NCI-H82 treated with DMSO at 0.1 percent for 48 hours (cell line): Measurements from ENCODE around the gene FOXF2.

ENCODE experiments used
- DNase-seq: peaks from one replicate; lab custom pipeline; 2025; ENCODE audit not compliant: unreplicated experiment; lab: John Stamatoyannopoulos, UW

FOXF2 gene

DNA sequence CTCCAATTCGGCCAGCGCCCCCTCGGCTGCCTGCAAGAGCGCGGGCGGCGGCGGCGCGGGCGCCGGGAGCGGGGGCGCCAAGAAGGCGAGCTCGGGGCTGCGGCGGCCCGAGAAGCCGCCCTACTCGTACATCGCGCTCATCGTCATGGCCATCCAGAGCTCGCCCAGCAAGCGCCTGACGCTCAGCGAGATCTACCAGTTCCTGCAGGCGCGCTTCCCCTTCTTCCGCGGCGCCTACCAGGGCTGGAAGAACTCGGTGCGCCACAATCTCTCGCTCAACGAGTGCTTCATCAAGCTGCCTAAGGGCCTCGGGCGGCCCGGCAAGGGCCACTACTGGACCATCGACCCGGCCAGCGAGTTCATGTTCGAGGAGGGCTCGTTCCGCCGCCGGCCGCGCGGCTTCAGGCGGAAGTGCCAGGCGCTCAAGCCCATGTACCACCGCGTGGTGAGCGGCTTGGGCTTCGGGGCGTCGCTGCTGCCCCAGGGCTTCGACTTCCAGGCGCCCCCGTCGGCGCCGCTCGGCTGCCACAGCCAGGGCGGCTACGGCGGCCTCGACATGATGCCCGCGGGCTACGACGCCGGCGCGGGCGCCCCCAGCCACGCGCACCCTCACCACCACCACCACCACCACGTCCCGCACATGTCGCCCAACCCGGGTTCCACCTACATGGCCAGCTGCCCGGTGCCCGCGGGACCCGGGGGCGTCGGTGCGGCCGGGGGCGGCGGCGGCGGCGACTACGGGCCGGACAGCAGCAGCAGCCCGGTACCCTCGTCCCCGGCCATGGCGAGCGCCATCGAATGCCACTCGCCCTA is 963 bp downstream of the FOXF2 start:
- DNase-seq = no peak

DNA sequence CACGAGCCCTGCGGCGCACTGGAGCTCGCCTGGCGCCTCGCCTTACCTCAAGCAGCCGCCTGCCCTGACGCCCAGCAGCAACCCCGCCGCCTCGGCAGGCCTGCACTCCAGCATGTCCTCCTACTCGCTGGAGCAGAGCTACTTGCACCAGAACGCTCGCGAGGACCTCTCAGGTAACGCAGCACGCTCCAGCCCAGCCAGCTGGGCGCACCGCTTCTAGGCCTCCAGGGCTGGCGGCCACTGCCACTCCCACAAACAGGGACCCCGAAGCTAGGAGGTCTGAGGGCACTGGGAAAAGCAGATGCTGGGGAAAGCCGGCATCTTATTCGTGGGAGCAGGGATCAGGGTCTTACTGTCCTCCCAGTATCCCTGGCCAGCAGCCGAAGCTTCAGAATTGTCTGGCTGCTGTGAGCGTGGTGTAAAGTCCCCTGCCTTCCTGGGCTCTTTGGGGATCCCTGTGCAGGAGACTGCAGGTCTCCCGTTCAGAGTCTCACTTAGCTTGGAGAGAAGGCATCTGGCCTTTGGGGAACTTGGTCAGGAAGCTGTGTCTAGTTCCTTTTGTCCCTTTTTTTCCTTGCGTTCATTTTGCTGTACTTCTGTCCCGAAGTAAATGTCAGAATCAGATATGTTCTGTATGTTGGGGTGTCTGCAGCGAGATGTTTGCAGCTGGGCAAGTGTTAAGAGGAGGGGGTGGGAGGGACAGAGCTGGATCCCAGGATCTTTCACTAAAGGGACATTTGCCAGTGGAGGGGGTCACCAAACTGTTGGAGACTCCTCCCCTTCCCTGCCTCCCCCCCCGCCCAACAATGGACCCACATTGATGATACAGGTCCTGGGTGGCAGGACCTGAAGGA is 1.8 kb downstream of the FOXF2 start:
- DNase-seq = no peak

DNA sequence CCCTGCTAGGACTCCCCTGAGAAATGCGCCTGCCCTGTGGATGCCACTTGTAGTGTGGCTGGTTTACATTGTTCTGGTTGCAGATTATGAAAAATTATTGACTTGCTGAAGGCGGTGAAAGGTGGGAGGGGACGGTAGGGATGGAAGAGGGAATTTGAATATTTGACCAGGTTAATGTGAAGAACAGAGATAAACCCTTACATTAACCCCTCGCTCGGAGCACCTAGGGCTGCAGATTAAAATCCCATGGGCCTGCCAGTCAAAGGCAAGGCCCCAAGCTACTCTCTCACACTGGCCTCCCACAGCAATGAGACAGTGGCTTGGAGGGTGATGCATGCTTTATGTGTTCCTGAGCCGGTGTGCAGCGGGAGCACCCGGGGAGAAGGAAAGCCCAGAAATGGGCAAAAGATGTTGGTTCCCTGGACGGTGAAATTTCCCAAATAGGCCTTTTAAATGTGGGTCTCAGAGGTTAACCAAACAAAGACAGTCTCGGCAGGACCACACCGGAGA is 2.5 kb downstream of the FOXF2 start:
- DNase-seq = no peak

DNA sequence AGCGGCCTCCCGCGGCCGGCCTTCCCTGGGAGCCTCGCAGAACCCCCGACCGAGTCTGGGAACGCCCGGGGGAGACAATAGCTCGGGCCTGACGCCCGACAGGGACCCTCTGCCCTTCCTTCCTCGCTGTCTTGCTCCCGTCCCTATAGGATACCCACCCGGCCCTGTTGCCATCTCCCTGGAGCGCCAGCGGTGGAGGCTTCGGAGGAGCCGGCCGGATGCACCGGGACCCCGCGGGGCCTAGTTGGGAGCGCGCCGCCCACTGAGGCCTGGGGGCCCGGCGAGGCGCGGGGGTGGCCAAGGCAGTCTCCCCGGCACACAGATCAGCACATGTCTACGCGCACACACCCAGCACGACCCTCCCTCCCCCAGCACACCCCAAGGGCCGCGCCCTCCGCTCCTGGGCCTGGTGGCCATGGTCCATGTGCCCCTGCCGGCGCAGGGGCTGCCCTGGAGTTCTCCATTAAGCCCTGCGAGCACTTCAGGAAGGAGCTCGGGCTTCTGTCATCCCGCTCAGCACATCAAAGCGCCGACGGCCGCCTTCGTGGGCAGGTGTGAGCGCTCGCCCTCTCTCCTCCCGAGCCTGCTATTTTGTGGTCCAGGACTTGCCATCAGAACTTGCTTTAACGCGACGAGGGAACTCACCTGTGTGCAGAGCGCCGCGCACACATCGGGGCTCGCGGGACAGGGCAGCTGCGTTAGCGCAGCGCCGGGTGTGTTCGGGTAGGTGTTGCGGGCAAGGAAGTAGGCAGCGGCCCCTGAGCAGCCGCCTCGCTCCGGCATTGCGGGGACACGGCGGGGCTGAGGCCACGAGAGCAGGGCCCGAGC is 3.7 kb downstream of the FOXF2 start:
- DNase-seq = no peak

DNA sequence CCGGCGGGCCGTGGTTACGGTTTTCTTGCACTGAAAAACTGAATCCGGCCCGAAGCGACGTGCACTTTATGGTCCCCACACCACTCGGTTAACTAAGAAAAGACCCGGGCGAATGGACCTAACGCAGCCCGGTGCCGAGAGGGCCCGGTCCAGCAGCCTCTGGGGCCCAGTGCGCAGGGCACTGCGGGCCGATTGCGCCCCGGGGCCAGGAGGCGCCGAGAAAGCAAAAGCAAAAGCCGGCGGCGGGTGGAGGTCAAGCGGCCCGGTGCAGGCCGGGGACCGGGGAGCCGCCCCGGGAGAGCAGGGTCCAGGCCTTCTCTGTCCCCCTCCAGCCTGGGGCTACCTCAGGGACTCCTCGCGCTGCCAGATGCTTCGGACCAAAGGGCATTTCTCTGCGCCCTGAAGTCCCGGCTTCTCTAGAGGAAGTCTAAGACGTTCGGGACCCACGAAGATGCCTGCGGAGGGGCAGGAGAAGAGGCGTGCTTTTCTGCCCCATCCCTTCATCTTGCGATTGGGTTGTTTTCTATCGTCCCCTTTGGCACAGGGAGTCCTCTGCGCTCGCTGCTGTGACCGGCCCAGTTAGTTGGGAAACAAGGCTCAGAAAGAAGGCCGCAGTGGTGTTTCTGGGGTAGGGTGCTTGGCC is 4.4 kb downstream of the FOXF2 start:
- no peak for DNase-seq

DNA sequence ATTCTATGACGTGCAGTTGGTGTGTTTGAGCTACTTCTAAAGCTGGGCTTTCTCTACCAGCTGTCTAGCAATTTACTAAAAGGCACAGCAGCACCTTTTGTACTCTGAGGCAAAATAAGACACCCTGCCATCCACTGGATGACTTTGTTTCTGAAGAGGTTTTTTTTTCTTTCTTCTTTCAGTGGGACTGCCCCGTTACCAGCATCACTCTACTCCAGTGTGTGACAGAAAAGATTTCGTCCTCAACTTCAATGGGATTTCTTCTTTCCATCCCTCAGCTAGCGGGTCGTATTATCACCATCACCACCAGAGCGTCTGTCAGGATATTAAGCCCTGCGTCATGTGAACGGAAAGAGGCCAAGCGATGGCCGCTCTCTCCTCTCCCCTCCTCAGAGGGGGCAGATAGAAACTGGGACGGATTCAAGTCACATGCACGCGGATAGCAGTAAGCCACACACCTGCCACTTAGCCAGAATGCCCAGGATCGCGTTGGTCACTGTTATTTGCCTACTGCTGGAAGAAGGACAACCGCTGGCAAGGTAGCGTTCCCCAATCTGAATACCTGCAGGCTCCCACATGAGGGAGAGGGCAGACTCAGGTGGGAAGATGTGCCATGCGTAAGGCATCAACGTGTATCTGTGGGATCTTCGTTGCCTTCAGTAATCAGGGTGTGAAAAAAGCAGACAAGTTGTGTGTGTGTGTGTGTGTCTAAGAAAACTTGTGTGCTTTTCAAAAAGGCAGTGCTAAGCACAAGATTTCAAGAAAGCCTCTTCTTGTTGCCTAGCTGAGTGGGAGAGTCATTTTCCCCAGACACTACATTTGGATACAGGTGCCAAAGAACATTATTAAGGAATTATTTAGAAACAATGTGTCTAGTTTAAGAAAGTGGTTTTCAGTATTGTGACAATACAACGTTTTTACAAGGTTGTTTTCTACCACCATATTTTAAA is 5.4 kb downstream of the FOXF2 start:
- DNase-seq = no peak

DNA sequence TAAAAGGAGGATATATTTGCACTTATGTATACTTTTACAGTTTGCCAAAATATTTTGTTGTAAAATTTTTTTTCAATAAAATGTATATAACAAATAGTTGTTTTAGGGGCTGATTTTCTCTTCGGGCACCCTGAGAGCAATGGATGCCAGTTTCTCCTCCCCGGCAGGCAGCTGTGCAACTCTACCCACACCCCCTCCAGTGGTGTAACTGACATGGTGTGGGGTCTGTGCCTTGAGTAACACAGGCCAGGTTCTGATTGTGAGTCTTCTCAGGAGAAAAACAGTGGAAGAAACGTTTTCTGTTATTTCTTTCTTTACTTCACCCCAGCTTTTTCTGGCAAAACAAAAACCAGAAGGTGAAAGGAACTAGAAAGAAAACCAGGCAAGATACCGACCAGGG is 6.1 kb downstream of the FOXF2 start:
- DNase-seq = no peak

DNA sequence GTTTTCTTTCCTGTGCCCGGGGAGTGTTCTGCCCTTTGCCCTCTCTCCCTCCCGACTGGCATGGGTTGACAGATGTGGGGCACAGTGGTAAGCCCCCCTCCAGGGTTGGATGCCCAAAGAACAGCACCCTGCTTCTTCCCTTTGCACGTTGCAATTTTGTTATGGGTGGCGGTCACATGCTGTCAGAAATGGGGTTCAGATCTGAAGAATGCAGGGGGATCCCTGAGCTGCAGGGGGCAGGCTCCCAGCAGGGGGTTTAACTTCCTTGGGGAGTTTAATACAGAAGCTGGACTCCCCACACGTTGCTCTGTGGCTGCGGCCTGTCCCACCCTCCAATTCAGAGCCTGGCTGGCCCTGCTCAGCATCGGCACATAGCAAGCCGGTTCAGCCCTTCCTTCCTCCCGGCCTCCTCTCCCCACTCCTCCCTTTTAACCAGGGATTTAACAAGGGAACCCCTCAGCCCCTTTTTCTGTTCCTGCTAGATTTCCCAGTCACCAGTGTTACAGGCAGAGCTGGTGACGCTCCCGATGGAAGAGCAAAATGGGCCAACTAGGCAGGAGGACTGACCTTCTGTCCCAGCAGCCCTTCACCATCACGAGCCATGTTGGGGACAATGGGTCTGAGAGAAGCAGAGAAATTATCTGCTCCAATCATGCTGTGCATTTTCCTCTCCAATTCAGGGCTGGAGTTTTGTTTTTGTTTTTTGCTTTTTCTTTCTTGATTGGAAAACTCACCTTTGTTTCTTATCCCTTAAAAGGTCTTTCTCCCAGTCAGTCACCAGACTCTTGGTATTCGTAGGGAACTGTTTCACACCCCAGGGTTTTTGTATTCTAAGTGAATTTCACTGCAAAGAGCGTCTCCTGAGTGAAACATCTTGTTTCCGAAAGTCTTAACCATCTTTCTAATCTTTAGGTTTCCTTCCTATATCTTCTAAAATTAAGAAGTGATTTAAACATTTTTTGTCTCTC is 6.8 kb downstream of the FOXF2 start:
- DNase-seq = no peak

DNA sequence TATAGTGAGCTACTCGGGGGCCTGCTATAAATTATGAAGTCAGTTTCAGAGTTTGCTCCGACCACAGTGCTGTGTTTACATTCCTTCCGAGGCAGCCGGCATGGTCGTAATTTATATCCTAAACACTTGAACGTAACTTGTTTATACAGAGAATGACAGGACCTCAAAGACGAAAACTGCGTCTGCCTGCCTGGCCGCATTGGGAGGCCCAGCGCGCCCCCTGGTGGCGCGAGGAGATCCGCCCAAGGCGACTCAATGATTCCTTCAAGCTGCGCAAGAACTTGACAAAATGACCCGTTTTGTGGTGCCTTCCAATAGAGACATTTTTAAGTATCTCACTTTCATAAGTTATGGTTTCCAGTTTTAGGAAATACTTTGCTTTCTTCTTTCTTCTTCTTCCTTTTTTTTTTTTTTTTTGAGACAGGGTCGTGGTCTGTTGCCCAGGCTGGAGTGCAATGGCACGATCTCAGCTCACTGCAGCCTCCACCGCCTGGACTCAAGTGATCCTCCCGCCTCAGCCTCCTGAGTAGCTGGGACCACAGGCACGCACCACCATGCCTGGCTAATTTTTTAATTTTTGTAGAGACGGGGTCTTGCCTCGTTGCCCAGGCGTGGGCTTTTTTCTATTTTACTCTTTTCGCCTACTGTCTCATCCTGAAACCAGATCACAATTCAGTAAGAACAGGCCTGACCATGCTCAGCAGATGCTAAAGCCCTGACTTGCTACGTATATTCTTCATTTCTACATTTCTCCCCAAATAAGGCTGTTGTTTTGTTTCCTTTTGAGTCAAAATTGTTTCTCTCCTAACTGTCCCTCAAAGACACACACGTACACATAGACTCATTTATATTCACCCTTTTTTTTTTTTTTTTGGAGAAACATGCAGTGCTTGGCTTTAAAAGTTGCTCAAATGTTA is 7.8 kb downstream of the FOXF2 start:
- DNase-seq = peak; percentile 28

DNA sequence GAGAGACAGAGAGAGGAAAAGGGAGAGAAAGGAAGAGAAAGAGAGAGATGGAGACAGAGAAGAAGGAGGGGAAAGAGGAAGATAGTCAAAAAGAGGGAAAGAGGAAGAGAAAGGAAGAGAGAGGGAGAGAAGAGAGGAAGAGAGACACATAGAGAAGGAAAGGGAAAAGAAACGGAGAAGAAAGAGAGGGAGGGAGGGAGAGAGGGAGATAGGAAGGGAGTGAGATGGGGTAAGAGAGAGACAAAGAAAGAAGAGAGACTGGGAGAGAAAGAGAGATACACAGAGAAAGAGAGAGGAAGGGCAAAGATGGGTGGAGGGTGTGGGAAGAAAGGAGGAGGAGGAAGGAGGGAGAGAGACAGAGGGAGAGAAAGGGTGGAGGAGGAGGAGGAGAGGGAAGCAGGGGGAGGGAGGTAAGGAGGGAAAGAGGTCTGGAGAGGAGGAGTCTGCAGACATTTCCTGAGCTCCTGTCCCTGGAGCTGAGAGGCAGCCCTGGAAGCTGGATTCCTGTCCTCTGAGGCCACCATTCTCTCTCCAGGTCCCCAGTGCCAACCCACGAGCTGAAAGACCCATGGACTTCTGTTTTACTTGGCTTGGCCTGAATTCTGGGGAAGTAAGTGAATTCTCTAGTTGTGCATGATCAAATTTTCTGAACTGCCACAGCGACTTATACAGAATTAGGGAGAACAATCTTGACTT is 9.9 kb downstream of the FOXF2 start:
- DNase-seq = no peak

DNA sequence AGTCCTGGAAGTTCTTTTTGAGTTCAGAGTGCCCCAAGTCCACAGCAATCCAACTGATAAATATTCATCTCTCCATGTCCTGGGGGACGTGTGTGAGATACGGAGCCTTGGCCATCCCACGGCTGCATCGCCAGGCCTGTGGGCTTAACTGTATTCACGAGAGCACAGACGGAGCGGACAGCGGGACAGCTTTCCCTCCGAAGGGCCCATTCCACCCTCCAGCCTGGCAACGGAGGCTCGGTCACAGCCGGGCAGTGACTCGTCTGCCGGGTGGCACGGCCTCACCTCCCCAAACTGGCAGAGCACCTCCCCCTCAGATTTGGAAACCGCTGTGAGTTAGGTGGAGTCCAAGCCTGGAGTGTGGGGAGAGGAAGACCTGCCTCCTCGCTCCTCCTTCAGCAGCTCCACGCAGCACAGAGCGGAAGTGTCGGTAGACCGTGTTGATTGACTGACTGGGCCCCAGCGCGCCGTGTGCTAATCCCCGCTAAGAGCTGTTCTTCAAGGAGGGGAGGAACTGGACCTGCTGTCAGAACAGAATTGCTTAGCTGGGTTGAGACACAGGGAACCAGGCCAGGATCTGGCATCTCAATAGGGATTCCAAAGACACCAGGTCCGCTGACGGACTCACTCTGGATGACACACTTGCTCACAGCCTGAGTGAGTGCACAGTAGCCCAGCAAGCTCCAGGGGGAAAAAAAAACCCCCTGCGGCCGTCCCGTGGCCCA is 10.9 kb downstream of the FOXF2 start:
- DNase-seq = no peak

DNA sequence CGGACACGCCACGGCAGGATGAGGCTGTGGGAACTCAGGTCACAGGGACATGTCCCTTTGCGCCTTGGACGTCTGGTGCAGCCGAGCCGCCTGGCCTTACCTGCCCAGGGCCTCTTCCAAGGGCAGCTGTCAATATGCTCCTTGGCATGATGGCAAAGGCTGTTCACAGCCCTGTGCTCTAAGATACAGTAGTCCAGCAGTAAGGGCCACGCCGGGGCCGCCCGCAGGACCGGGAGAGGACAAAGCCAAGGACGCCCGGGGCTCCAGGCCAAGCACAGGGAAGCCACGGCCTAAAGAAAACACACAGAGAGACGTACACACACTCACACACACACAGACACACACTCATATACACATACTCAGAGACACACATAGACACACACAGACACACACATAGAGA is 13.0 kb downstream of the FOXF2 start:
- no peak for DNase-seq

DNA sequence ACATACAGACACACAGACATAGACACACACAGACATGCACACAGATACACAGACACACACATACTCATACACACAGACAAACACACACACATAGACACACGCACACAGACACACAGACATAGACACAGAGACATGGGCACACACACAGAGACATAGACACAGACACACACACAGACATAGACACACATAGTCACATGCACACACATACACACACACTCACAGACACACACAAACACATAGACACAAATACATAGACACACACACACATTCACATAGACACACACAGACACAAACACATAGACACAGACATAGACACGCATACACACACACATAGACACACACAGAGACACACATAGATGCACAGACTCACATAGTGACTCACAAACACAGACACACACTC is 13.5 kb downstream of the FOXF2 start:
- no peak for DNase-seq

DNA sequence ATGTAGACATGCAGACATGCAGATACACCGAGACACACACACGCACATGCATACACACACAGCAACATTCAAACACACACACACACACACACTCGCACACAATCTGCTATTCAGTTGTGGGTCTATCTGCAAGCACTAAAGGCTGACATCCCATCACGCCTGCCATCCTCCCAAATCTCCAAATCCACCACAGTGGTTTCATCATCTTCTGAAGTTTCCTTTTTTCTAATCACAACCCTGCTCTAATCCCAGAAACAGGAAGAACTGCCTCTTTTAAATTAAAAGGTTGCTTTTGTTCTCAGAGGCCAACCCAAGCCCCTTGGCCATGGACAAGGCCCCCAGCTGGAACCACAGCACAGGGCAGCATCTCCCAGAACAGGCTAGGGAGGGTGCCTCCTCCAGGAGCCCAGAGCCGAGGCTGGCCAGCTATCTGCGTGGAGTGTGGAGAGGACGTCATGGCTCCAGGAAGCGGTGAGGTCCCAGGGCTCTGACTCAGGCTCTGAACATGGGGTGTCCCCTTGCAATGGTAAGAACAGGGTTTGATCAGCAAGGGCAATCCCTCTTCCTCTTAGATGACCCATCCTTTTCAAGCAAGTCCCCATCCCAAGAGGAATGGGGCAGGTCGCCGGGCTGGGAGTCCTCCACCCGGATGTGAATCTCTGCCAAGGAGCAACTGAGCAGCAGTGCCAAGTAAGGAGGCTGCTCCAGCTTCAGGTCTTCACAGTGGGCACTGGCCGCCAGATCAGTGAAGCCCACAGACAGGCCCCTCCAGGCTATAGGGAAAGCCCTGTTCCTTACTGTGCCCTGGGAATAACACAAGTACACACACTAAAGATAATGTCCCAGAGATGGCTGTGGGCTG is 14.7 kb downstream of the FOXF2 start:
- DNase-seq = no peak

DNA sequence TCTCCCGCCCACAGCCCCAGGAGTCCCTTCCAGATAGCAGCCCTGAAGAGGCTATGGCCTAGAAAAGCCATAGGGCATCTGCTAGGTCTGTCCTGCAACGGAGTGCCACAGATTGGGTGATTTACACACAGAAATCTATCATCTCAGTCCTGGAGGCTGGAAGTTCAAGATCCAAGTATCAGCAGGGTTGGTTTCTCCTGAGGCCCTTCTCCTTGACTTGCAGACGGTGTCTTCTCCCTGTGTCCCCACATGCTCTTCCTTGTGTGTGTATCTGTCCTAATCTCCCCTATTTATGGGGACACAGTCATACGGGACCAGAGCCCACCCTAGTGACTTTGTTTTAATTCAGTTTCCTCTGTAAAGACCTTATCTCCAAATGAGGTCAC is 15.3 kb downstream of the FOXF2 start:
- no peak for DNase-seq
